Activated T-helper 1 cell treated with anti-CD3 and anti-CD28 coated beads, Interleukin-2, amount 50 U/mL, for 16 hours (primary cell): ENCODE measurements around the gene NAP1L4.
"Not testable (repeated sequence)": the region's sequence is repeated elsewhere in the genome, so short reads cannot be mapped to it uniquely, and the experiment has no call there.

Source experiments
- DNase-seq, 2 donors: peaks; one replicate each; pipeline ENCODE4 v3.0.0-alpha.2; 2020; ENCODE audit warnings: low read depth in 1 of 2, low spot score in 1 of 2

The NAP1L4 gene

GRCh38 chr11:2911088-2911784, 80.9 kb downstream of the NAP1L4 start:
- no peak for DNase-seq

DNA sequence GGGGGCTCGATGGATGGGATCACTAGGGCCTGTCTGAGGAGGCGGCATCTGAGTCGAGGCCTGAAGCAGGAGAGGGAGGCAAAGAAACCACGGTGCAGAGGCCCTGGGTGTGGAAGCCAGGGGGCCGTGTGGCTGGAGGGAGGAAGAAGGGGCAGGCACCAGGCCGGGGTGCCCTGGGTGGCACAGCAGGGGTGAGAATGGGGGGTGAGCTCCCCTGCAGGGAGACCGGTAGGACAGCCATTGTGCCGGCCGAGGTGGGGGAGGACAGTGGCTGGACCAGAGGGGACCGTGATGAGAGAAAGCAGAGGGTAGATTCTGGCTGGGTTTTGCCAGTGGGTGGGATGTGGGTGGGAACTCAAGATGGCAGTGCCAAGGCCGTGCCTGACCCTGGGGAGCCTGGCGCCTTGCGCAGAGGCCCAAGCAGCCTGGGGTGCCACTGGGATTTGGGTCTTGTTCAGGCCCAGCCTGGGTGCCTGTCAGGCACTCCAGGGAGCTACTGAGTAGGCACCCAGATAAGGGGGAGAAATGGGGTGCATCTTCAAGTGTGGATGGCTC, 81.7 kb downstream of the NAP1L4 start:
- no peak for DNase-seq

DNA sequence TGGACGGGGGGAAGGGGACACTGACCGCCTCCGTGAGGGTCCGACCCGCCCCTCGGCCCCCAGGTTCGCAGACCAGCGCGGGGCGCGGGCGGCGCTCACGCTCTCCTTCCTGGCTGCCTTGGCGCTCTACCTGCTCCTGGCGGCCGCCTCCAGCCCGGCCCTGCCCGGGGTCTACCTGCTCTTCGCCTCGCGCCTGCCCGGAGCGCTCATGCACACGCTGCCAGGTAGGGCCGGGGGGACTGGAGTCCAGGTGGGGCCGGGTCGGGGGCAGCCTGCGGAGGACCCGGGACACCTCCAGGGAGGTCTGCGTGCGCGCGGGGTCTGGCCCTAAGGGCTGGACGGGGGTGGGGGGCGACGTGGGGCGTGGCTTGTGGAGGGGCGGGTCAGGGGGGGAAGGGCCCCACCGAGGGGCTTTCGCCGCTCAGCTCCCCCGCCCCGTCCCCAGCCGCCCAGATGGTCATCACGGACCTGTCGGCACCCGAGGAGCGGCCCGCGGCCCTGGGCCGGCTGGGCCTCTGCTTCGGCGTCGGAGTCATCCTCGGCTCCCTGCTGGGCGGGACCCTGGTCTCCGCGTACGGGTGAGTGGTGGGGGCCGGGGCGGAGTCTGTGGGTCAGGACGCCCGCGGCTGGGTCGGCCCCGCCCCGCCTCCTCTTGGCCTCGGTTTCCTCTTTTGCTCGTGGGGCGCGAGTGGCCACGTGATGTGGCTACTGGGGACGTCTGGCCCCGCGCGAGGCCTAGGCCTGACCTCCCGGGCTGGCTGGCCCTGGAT, 82.8 kb downstream of the NAP1L4 start:
- no peak for DNase-seq

DNA sequence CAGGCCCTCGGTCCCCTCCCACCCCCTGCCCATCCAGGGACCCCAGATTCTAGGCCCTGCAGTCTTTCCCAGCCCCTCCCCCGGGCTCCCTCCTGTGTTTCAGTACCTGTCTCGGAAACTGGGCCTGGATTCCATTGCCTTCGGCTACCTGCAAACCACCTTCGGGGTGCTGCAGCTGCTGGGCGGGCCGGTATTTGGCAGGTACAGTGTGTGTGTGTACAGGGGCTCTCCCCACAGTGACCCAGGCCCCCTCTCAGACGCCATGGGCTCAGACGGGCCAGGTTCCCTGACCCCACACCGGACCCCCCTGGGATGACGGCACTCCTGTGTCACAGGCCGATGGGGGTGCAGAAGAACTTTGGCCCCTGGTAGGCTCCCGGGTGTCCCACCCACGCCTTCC, 84.0 kb downstream of the NAP1L4 start:
- DNase-seq: no peak

DNA sequence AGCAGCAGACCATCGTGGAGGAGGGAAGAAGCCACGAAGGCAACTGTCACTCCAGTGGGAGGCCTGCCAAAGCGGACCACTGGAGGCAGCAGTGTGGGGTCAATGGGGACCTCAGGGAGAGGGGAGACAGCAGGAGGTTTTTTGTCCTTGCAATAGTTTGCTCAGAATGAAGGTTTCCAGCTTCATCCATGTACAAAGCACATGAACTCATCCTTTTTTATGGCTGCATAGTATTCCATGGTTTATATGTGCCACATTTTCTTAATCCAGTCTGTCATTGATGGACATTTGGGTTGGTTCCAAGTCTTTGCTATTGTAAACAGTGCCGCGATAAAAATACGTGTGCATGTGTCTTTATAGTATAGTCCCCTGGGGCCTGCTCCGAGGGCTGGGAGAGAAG, 86.8 kb downstream of the NAP1L4 start:
- DNase-seq: not testable (repeated sequence)

DNA sequence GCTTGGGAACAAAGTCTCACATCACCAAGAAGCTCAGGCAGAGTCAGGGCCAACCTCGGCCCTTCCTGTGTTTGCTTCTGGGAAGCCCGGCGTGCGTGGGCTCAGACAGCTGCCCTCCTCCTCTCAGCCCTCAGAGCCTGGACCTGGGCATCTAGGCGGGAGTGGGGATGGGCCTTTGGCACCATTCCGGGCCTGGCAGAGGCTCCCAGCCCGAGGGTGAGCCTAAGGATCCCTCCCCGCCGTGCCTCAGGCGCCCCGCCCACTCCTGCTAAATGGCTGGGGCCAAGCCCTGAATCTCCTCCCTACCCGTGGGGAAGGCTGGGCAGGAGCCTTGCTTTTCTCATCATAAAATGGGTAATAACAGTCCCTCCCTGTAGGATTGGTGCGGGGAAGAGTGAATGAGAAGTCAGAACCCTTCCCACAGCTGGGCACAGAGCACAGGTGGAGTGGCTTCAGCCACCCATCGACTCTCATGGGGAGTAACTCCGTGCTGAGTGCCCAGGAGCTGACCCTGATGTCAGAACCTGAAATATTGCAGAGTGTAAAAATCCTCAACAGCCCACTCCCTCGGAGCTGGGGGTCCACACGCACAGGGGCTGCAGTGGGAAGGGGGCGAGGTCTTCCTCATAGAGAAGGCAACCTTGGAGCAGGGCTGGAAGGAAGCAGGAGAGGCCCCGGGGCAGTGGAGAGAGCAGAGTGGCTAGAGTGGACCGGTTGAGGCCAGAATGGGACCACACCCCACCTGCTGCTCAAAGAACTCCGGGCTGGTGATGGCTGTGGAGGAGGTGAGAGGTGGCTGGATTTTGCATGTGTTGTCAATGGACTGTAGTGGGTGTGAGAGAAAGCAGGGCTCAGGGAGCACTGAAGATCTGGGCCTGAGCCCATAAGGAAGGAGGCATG, 87.7 kb downstream of the NAP1L4 start:
- DNase-seq: no peak

DNA sequence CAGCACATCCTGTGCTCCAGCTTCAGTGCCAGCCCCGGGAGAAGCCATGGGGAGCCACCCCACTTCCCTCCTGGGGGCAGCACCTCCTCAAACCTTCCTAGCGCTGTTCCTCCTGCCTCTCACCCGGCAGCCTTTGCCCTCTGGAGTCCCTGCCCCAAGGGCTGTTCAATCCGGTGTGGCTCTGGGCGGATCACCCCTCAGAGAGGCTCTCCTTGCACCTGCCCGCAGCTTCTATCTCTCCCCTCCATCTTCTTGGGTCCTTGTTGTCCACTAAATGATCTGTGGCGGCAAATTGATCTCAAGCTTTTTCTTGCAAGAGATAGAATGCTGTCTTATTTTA, 88.5 kb downstream of the NAP1L4 start:
- no peak for DNase-seq

DNA sequence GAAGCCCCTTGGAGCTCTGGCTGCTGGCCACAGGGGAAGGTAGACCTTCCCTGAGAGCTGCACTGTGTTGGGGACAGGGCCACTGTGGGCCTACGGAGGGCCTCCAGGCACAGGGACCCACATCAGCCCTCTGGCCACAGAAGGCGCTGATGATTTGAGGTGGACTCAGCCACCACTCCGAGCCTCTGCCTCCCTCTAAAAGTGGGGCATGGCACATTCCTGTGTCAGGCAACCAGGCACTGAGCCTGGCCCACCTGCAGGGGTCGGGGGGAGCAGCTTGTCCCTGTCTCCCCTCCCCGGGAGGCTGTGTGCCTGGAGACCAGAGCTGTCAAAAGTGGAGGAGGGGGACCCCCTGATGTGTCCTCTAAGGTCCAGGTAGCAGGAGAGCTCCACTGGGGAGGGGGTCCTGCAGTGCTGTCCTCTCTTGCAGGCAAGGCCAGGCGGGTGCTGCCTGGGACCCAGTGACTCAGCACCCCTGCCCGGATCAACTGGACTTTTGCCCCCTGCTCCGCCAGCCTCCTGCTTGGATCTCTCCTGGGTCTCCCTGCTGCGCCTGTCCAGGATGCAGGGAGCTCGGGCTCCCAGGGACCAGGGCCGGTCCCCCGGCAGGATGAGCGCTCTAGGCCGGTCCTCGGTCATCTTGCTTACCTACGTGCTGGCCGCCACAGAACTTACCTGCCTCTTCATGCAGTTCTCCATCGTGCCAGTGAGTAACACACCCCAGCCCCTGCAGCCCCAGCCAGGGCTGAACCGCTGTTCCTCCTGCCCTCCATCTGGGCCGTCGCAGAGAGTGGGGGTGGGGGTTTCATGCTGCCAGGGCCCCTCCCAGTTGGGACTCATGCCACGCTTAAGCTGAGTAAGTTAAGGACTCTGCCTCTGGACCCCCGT, 89.1 kb downstream of the NAP1L4 start:
- DNase-seq: no peak

- peak; percentile 76 to 87 for DNase-seq
These were observed 90.0 kb downstream of the NAP1L4 start for GRCh38 chr11:2901854-2902783.

DNA sequence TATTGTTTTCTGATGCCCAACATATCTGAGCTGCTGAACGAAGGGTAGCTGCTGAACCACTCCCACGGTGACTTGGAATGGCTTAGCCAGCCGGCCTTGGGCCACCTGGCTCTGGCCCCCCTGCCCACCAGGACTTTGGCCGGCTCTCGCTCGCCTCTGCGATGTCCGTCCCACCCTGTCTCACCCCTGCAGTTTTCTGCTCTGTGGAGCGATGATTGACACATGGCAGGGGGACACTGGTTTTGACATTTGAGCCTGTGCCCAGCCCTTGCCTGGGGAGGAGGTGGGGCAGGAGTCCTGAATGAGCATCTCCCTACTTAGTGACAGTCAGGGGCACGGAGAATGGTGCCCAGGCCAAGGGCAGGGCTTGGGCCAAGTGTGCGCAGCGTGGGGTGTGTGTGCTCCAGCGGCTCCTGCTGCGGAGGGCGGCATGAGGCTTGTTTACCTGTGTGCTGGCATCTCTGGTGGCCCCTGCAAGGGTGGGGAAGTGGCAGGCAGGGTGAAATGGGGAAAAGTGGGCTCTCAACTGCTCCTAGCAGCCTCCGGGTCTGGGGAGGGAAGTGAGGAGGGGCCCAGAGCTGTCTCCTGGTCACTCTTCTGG, 90.8 kb downstream of the NAP1L4 start:
- no peak for DNase-seq

GRCh38 chr11:2899080-2899783, 92.9 kb downstream of the NAP1L4 start:
- DNase-seq: no peak

DNA sequence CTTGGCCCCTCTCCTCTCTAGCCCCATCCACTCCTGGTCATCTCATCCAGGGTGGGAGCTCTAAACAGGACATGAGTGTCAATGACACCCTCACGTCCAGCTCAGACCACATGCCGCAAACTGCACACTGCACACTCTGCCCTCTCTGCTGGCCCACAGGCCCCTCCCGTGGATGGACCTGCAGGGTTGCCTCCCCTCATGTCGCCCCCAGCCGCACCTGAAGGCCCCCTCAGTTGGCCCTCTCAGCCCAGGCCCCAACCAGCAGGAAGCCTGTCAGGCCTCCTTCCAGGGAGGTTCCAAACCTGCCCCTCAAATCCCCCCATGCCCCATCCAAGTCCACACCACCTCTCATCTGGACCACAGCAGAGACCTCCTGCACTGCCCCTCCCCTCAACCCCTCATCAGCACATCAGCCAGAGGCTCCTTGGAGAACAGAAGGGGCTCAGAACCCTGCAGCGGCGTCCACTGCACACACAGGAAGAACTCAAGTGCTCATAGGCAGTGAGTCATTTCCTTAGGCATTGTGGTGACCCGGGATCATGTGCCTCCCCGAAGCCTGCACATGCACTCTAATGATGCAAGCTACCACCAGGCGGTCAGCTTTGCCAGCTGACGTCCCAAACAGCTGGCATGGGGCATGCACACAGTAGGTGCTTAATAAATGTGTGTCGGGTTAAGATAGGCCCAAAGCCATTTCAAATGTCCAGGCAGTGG, 93.6 kb downstream of the NAP1L4 start:
- peak; percentile 29 to 42 for DNase-seq

DNA sequence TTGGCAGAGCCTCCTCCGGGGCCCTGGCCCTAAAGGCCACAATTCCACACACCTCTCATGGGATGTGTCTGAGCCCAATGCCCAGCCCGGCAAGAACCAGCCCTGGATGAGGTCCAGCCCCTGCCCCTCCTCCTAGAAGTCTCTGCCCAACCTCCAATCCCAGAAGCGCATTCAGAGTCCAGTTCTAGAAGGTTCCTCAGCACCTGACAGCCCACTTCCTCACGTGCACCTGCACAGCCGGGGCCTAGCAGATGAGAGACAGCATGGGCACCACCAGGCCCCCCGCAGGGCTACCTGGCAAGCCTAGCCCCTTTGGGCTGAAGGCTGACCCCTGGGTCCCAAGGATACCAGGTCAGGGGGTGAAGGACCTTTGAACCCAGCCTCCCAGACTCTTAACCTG, 95.1 kb downstream of the NAP1L4 start:
- no peak for DNase-seq

- DNase-seq: no peak
These were observed 96.1 kb downstream of the NAP1L4 start for GRCh38 chr11:2896047-2896446.
